DLD1 (cell line): ENCODE data around the gene RAD51B.
"Not testable (repeated sequence)": the region's sequence is repeated elsewhere in the genome, so short reads cannot be mapped to it uniquely, and the experiment has no call there.

Experiments used
- in situ Hi-C: cut with HindIII; loops from 2 replicates; pipeline ENCODE4 v1.10.0; 2017; ENCODE audit warnings: low sequenced_read_pairs

Gene RAD51B

GRCh38 chr14:67819563-67820421 lies at the start of gene RAD51B:
TSS of gene RAD51B (plus strand) at chr14:67819779.
- in situ Hi-C loops: no loop called here

- in situ Hi-C loops: no loop called here
These were observed 45.7 kb upstream of the RAD51B start for GRCh38 chr14:67773844-67774377.

GRCh38 chr14:67776653-67777322 lies 42.8 kb upstream of the RAD51B start:
- in situ Hi-C loops: no loop called here

- in situ Hi-C loops: no loop called here
These were observed 40.8 kb upstream of the RAD51B start for GRCh38 chr14:67778792-67779191.

- in situ Hi-C loops: no loop called here
These were observed 37.5 kb upstream of the RAD51B start for GRCh38 chr14:67782090-67782489.

GRCh38 chr14:67784244-67784823 lies 35.2 kb upstream of the RAD51B start:
- in situ Hi-C loops: no loop called here

GRCh38 chr14:67785270-67786109 lies 34.1 kb upstream of the RAD51B start:
- in situ Hi-C loops: no loop called here

GRCh38 chr14:67787673-67788072 lies 31.9 kb upstream of the RAD51B start:
- in situ Hi-C loops: no loop called here

GRCh38 chr14:67798731-67799130 lies 20.8 kb upstream of the RAD51B start:
- in situ Hi-C loops: no loop called here

- in situ Hi-C loops: no loop called here
These were observed 18.8 kb upstream of the RAD51B start for GRCh38 chr14:67800743-67801142.

GRCh38 chr14:67806246-67806645 lies 13.3 kb upstream of the RAD51B start:
- in situ Hi-C loops: no loop called here

GRCh38 chr14:67814821-67815220 lies 4.8 kb upstream of the RAD51B start:
- in situ Hi-C loops: no loop called here

- in situ Hi-C loops: no loop called here
These were observed 3.9 kb upstream of the RAD51B start for GRCh38 chr14:67815573-67816225.

GRCh38 chr14:67816326-67817002 lies 3.1 kb upstream of the RAD51B start, which contains the start of gene ZFYVE26:
TSS of gene ZFYVE26 (minus strand) at chr14:67816590. CDS start at chr14:67815963, 627 bp downstream.
- in situ Hi-C loops: no loop called here

GRCh38 chr14:67817750-67818438 lies 1.7 kb upstream of the RAD51B start:
- in situ Hi-C loops: no loop called here

- in situ Hi-C loops: not testable (repeated sequence)
These were observed 1.1 kb upstream of the RAD51B start for GRCh38 chr14:67818476-67818875.

GRCh38 chr14:67820428-67820971 lies 921 bp downstream of the RAD51B start:
- in situ Hi-C loops: no loop called here

- in situ Hi-C loops: no loop called here
These were observed 1.5 kb downstream of the RAD51B start for GRCh38 chr14:67821121-67821520.

GRCh38 chr14:67831113-67831512 lies 11.5 kb downstream of the RAD51B start:
- in situ Hi-C loops: no loop called here
